Panc1 (cell line): ENCODE data around the gene EPB41L5.

ENCODE experiments used
- POLR2AphosphoS5 ChIP-seq: IDR thresholded peaks from 2 replicates; pipeline ENCODE4 v1.6.1; 2012; ENCODE audit warnings: mild to moderate bottlenecking, low read depth, low read length, moderate library complexity
- TF ChIP-seq, protein P1 (sequence below): fragments of 450-650 bp; IDR thresholded peaks from 2 replicates; pipeline ENCODE4 v1.5.1; 2017; ENCODE audit warnings: mild to moderate bottlenecking

DNA sequence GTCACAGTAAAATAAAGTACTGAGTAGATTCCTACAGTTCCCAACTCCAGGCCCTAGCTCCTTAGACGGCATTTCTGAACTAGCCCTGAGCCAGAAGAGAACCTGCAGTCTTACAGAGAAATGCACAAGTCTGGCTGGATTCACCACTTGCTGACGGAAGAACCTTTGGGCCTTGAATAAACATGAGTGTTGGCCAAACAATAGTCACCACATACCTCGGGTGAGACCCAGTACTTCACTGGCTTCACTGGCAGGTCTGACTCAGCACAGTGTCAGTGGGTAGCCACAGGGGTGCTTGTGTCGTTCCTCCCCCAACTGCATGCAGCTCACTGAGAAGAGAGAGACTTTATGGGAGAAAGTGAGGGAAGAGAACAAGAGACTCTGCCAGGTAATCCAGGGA, 121.4 kb downstream of the EPB41L5 start:
- TF ChIP-seq, protein P1, sequence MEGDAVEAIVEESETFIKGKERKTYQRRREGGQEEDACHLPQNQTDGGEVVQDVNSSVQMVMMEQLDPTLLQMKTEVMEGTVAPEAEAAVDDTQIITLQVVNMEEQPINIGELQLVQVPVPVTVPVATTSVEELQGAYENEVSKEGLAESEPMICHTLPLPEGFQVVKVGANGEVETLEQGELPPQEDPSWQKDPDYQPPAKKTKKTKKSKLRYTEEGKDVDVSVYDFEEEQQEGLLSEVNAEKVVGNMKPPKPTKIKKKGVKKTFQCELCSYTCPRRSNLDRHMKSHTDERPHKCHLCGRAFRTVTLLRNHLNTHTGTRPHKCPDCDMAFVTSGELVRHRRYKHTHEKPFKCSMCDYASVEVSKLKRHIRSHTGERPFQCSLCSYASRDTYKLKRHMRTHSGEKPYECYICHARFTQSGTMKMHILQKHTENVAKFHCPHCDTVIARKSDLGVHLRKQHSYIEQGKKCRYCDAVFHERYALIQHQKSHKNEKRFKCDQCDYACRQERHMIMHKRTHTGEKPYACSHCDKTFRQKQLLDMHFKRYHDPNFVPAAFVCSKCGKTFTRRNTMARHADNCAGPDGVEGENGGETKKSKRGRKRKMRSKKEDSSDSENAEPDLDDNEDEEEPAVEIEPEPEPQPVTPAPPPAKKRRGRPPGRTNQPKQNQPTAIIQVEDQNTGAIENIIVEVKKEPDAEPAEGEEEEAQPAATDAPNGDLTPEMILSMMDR, result no peak
- TF ChIP-seq POLR2AphosphoS5, result no peak
